ENCODE measurements around the gene HOXA10. TPM values are rescaled to one million over a fixed set of nuclear protein-coding genes. Genes with fewer than 3 reads are reported as not detected.
A peak's percentile ranks its signal among the peaks of the same experiment; 100 is the strongest.

HOXA10 gene
- total RNA-seq, 1 experiment from 2014 or later = not detected

DNA sequence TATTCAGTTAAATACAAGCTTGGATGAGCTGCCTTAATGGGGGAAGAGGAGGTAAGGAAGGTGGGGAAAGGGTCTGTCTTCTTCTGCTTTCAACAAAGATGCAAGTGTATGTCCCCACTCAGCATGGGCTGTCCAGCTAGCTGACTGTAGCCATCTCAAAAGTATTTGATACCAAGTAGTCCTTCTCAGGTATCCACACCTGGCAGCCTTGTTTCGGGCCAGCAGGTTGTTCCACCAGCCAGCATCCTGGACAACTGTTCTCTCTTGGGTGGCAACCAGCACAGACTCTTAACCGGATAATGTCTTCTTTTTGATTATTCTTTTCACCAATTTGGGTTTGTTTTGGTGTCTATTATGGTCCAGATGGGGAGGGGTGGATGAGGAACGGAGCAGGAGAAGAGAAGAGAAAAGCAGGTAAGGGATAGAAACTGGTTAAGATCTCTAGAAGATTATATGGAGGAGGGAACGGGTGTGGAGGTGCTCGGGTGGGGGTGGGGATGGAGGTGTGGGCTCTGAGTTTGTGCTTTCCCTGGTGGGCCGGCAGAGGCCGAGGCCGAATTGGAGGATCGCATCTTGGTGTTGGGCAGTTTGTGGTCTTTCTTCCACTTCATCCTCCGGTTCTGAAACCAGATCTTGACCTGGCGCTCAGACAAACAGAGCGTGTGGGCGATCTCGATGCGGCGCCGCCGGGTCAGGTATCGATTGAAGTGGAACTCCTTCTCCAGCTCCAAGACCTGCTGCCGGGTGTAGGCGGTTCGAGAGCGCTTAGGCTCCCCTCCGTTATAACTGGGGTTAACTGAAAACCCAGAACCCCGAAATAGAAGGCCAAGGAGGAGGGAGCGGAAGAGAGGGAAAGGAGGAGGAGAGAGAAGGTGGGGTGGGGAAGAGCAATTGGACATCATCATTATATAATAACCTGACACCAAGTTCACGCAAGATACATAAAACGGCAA is 45.1 kb downstream of the HOXA10 start:
- TF ChIP-seq EZH2 (IDR thresholded peaks at IDR 0.05; ENCODE audit: low read depth) = no peak
- TF ChIP-seq, protein P1, sequence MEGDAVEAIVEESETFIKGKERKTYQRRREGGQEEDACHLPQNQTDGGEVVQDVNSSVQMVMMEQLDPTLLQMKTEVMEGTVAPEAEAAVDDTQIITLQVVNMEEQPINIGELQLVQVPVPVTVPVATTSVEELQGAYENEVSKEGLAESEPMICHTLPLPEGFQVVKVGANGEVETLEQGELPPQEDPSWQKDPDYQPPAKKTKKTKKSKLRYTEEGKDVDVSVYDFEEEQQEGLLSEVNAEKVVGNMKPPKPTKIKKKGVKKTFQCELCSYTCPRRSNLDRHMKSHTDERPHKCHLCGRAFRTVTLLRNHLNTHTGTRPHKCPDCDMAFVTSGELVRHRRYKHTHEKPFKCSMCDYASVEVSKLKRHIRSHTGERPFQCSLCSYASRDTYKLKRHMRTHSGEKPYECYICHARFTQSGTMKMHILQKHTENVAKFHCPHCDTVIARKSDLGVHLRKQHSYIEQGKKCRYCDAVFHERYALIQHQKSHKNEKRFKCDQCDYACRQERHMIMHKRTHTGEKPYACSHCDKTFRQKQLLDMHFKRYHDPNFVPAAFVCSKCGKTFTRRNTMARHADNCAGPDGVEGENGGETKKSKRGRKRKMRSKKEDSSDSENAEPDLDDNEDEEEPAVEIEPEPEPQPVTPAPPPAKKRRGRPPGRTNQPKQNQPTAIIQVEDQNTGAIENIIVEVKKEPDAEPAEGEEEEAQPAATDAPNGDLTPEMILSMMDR (conservative IDR thresholded peaks at IDR 0.05) = no peak
- Histone ChIP-seq H3K36me3 (ENCODE audit: low read depth) (no peaks in the 10 kb centered on the region), H3K4me3 (no peak overlapping the region), H4K20me1 (ENCODE audit: insufficient read depth) (no peaks in the 10 kb centered on the region), H3K79me2 (ENCODE audit: low read depth) (no peaks in the 10 kb centered on the region), H3K4me2 (no peak overlapping the region), H3K9me2 (ENCODE audit: insufficient read depth) (no peaks in the 10 kb centered on the region), H3K9me3 (ENCODE audit: insufficient read depth, low read depth) (no peaks in the 10 kb centered on the region), H2AFZ (no peak overlapping the region), H3K27me3 (ENCODE audit: insufficient read depth, low read depth) (no peaks in the 10 kb centered on the region), H3K4me1 (replicated peaks; ENCODE audit: insufficient read depth) (peaks cover 17% of the 10 kb centered on the region), H3F3A (ENCODE audit: insufficient read depth, low read depth) (peaks cover 8% of the 10 kb centered on the region; the same call in 1 of the 2 replicates), H3K27ac (no peak overlapping the region)
- BruUV-seq (replicated peaks) = no TSS peak
- POLR2A ChIA-PET (ENCODE audit: unreplicated experiment) = no interaction called here
- CTCF ChIA-PET = interaction anchor here (0.6 kb wide), 1 partner anchor 447 kb away, joined by 3 read pairs; no protein-coding TSS in a partner anchor
- no peak for DNase-seq
- intact Hi-C loops (cut with micrococcal nuclease; ENCODE audit: unreplicated experiment) = no loop called here

DNA sequence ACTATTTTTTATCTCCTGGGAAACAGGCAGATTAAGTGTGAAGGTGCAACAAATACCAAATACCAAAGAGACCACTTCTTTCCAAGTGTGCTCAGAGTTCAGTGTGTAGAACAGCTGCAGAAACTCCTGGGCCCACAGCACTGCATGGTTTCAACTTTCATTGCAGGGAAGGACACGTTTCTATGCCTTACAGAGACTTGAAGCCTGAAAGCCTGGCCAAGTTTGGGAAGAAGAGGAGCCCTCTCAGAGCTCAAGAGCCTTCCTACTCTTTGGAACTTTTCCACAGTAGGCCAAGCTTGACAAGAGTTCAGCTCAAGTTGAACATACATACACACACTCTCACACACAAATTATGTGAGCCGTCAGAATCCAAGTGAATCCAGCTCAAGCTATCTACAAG is 46.1 kb downstream of the HOXA10 start:
- Histone ChIP-seq H3F3A (ENCODE audit: insufficient read depth, low read depth) (0 out of 2 replicates have a peak, but pooled peaks cover 3% of the 10 kb centered on the region), H3K27me3 (ENCODE audit: insufficient read depth, low read depth) (no peaks in the 10 kb centered on the region), H3K36me3 (ENCODE audit: low read depth) (no peaks in the 10 kb centered on the region), H3K4me3 (no peak overlapping the region), H4K20me1 (ENCODE audit: insufficient read depth) (no peaks in the 10 kb centered on the region), H3K9me2 (ENCODE audit: insufficient read depth) (no peaks in the 10 kb centered on the region), H3K4me2 (no peak overlapping the region; the same call in 1 of the 2 replicates), H2AFZ (no peak overlapping the region), H3K4me1 (replicated peaks; ENCODE audit: insufficient read depth) (peaks cover 9% of the 10 kb centered on the region; the same call in 1 of the 2 replicates), H3K79me2 (ENCODE audit: low read depth) (no peaks in the 10 kb centered on the region), H3K9me3 (ENCODE audit: insufficient read depth, low read depth) (no peaks in the 10 kb centered on the region), H3K27ac (no peak overlapping the region)
- DNase-seq = peak in 1 of 2 experiments; percentile 53
- POLR2A ChIA-PET (ENCODE audit: unreplicated experiment) = no interaction called here
- TF ChIP-seq, protein P1 (conservative IDR thresholded peaks at IDR 0.05) = no peak
- TF ChIP-seq EZH2 (IDR thresholded peaks at IDR 0.05; ENCODE audit: low read depth) = no peak
- no TSS peak for BruUV-seq (replicated peaks)
- CTCF ChIA-PET = interaction anchor here (0.6 kb wide), 1 partner anchor 446 kb away, joined by 3 read pairs; no protein-coding TSS in a partner anchor
- intact Hi-C loops (cut with micrococcal nuclease; ENCODE audit: unreplicated experiment) = no loop called here

DNA sequence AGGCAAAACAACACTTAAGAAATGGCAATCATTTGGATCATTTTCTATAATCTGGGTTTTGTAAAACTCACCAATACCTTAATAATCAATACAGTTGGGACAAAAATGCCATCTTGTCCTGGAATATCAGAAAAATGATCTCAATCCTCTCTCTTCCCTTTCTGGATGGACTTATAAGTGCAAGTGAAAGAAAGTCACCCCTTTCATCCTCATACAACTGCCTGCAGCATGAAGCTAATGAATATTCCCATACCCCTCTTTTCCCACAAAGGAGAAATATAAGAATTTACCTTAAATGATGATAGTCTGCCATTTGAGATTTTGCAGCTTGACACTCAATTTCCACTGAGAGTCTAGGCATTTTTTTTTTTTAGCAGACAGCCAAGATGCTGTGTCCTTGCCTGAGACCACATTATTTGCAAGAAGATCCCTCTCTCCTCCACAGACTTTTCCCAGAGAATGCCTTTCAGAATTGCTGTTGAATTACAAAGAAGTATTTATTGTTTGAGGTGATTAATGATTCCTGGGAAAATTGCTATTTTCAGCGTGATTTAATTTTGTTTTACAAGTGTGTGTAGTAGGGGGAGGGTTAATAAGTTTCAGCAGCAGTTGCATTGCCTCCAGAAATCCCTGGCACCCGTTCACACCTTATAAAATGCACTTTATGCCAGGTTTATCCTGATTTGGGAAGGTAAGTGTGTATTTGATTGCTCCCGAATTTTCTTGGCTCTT is 47.4 kb downstream of the HOXA10 start:
- peaks cover 8% of the 10 kb centered on the region; the same call in 1 of the 2 replicates for H3K36me3 ChIP-seq (ENCODE audit: low read depth)
- 0 out of 2 replicates have a peak, but pooled peaks cover 3% of the 10 kb centered on the region for H3F3A ChIP-seq (ENCODE audit: insufficient read depth, low read depth)
- H3K4me1 ChIP-seq (replicated peaks; ENCODE audit: insufficient read depth) = peaks cover 9% of the 10 kb centered on the region; the same call in 1 of the 2 replicates
- H2AFZ ChIP-seq = no peak overlapping the region
- BruUV-seq (replicated peaks) = no TSS peak
- H3K9me3 ChIP-seq (ENCODE audit: insufficient read depth, low read depth) = no peaks in the 10 kb centered on the region
- DNase-seq = no peak
- no peaks in the 10 kb centered on the region for H4K20me1 ChIP-seq (ENCODE audit: insufficient read depth)
- H3K9me2 ChIP-seq (ENCODE audit: insufficient read depth) = no peaks in the 10 kb centered on the region
- ChIA-PET POLR2A (ENCODE audit: unreplicated experiment) (no interaction called here), CTCF (no interaction called here)
- no peak overlapping the region for H3K4me2 ChIP-seq
- H3K27me3 ChIP-seq (ENCODE audit: insufficient read depth, low read depth) = no peaks in the 10 kb centered on the region
- H3K79me2 ChIP-seq (ENCODE audit: low read depth) = no peaks in the 10 kb centered on the region
- H3K27ac ChIP-seq = no peak overlapping the region
- no peak overlapping the region for H3K4me3 ChIP-seq
- no peak for TF ChIP-seq EZH2 (IDR thresholded peaks at IDR 0.05; ENCODE audit: low read depth)
- TF ChIP-seq, protein P1 (conservative IDR thresholded peaks at IDR 0.05) = no peak
- intact Hi-C loops (cut with micrococcal nuclease; ENCODE audit: unreplicated experiment) = no loop called here
